HG03097 (cell line): ENCODE measurements around the gene OXER1.
"Not testable (repeated sequence)": the region's sequence is repeated elsewhere in the genome, so short reads cannot be mapped to it uniquely, and the experiment has no call there.

Experiments used
- ATAC-seq: cut with Tn5 transposase; IDR thresholded peaks from one replicate; pipeline ENCODE4 v1.9.1; 2021; ENCODE audit not compliant: unreplicated experiment, low FRiP score

The OXER1 gene

GRCh38 chr2:42754021-42754775 is 9.7 kb downstream of the OXER1 start:
- ATAC-seq = peak; percentile 58

GRCh38 chr2:42752816-42753813 is 10.8 kb downstream of the OXER1 start:
- ATAC-seq = no peak

- ATAC-seq = peak; percentile 40
Measured at GRCh38 chr2:42752314-42752713, 11.6 kb downstream of the OXER1 start.

GRCh38 chr2:42748840-42749239 is 15.1 kb downstream of the OXER1 start:
- no peak for ATAC-seq

GRCh38 chr2:42747422-42747821 is 16.5 kb downstream of the OXER1 start:
- no peak for ATAC-seq

- no peak for ATAC-seq
Measured at GRCh38 chr2:42744545-42745082, 19.3 kb downstream of the OXER1 start.

GRCh38 chr2:42743659-42743990 is 20.3 kb downstream of the OXER1 start:
- ATAC-seq = no peak

- no peak for ATAC-seq
Measured at GRCh38 chr2:42742740-42743658, 20.9 kb downstream of the OXER1 start.

GRCh38 chr2:42741140-42741539 is 22.8 kb downstream of the OXER1 start:
- ATAC-seq = no peak

GRCh38 chr2:42736598-42737322 is 27.2 kb downstream of the OXER1 start:
- no peak for ATAC-seq

GRCh38 chr2:42733852-42734251 is 30.1 kb downstream of the OXER1 start:
- ATAC-seq = no peak

GRCh38 chr2:42731316-42731715 is 32.6 kb downstream of the OXER1 start:
- not testable (repeated sequence) for ATAC-seq

GRCh38 chr2:42726680-42727079 is 37.3 kb downstream of the OXER1 start:
- no peak for ATAC-seq

GRCh38 chr2:42725657-42726056 is 38.3 kb downstream of the OXER1 start:
- no peak for ATAC-seq

- no peak for ATAC-seq
Measured at GRCh38 chr2:42724886-42725285, 39.0 kb downstream of the OXER1 start.

GRCh38 chr2:42723465-42723864 is 40.5 kb downstream of the OXER1 start:
- no peak for ATAC-seq

GRCh38 chr2:42722320-42723190 is 41.4 kb downstream of the OXER1 start:
- ATAC-seq = peak; percentile 82

GRCh38 chr2:42721898-42722297 is 42.0 kb downstream of the OXER1 start:
- ATAC-seq = peak; percentile 9

- no peak for ATAC-seq
Measured at GRCh38 chr2:42714686-42715085, 49.2 kb downstream of the OXER1 start.
